ENCODE results near the gene TFDP2. TPM values are rescaled to one million over a fixed set of nuclear protein-coding genes. Genes with fewer than 3 reads are reported as not detected.

Gene TFDP2
- total RNA-seq, 1 experiment from 2014 or later: 76.0 TPM

DNA sequence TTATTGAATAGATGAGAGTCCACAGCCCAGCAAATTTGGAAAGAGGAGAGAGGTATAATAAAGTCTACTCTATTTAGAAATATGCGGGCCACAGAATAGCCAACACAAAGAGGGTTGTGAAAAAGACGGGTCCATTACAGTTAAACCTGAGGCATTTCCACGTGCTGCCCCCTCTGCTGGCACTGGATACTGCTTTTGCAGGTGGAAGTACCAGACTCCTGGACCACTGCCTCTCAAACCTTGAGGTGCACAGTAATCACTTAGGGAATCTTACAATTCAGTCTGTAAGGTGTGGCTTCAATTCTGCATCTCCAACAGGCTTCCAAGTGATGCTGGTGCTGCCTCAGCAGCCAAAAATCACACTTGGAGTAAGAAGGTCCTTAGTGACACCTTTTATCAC, 3.0 kb upstream of the TFDP2 start:
- no peak overlapping the region for H3K27ac Mint-ChIP-seq
- H2BK5ac ChIP-seq (ENCODE audit: insufficient read length, low read length): no peak overlapping the region
- H3K79me1 ChIP-seq (ENCODE audit: insufficient read depth, low read depth, low read length, poor library complexity, severe bottlenecking): no peaks in the 10 kb centered on the region
- no peak overlapping the region for H2BK15ac ChIP-seq (ENCODE audit: low read depth, low read length)
- no peaks in the 10 kb centered on the region for H3K9me3 ChIP-seq (ENCODE audit: control insufficient read depth, low read depth, low read length)
- DNase-seq: peak; percentile 39
- no peak overlapping the region for H2AK5ac ChIP-seq (ENCODE audit: insufficient read length, low read length)
- no peak overlapping the region for H2BK120ac ChIP-seq (ENCODE audit: low read depth, low read length, poor library complexity, severe bottlenecking)
- H4K8ac ChIP-seq (replicated peaks; ENCODE audit: insufficient read length, low read depth, low read length): no peak overlapping the region
- H3K9ac ChIP-seq (ENCODE audit: extremely low read depth, insufficient read length, low read length): no peak overlapping the region
- H3K27me3 Mint-ChIP-seq (ENCODE audit: low read depth): peaks cover 14% of the 10 kb centered on the region
- no peak overlapping the region for H4K91ac ChIP-seq (ENCODE audit: insufficient read length, low read depth, low read length)
- H4K5ac ChIP-seq (ENCODE audit: insufficient read length, low read depth, low read length): no peak overlapping the region
- no peaks in the 10 kb centered on the region for H3K36me3 Mint-ChIP-seq (ENCODE audit: insufficient read depth in 1 of 3, low read depth in 3 of 3)
- no peak overlapping the region for H3K23ac ChIP-seq (ENCODE audit: insufficient read length, low read depth, low read length)
- H3K4me2 ChIP-seq (ENCODE audit: insufficient read depth, insufficient read length, low read length): no peak overlapping the region
- no peaks in the 10 kb centered on the region for H3K79me2 ChIP-seq (ENCODE audit: insufficient read depth, low read length)
- no peak overlapping the region for H2BK20ac ChIP-seq (ENCODE audit: low read depth, low read length, poor library complexity, severe bottlenecking)
- no peaks in the 10 kb centered on the region for H4K20me1 ChIP-seq (ENCODE audit: control insufficient read depth, insufficient read depth, insufficient read length)
- no peak overlapping the region for H3K56ac ChIP-seq (ENCODE audit: insufficient read length, low read depth, low read length)
- WGBS (ENCODE audit: extremely low coverage, insufficient read length, low lambda C conversion rate): no CpG with 5 or more reads among the region's 3 CpGs
- peak; percentile 59 for TF ChIP-seq CTCF (conservative IDR thresholded peaks at IDR 0.05)
- H2AFZ ChIP-seq (ENCODE audit: low read length): no peak overlapping the region
- no peak overlapping the region for H3K27ac ChIP-seq (ENCODE audit: insufficient read length, low read depth, low read length)
- no peaks in the 10 kb centered on the region for H3K9me3 Mint-ChIP-seq
- H3K14ac ChIP-seq (ENCODE audit: insufficient read depth, low read length): no peak overlapping the region
- H3K18ac ChIP-seq (ENCODE audit: insufficient read length, low read depth, low read length): no peak overlapping the region
- no peak overlapping the region for H3K4ac ChIP-seq (ENCODE audit: low read depth, low read length)
- no peaks in the 10 kb centered on the region for H3K27me3 ChIP-seq (ENCODE audit: insufficient read depth, low read length)
- H3K4me1 ChIP-seq (ENCODE audit: insufficient read depth, low read length): no peaks in the 10 kb centered on the region
- peaks cover 13% of the 10 kb centered on the region in 2 experiments for H3K4me1 Mint-ChIP-seq
- peaks cover 12% of the 10 kb centered on the region for H3K23me2 ChIP-seq (ENCODE audit: insufficient read length, low read depth, low read length, poor library complexity, severe bottlenecking)
- no peak overlapping the region for H3T11ph ChIP-seq (ENCODE audit: low read length)
- H2BK12ac ChIP-seq (ENCODE audit: insufficient read length, low read depth, low read length): no peak overlapping the region
- H3K4me3 Mint-ChIP-seq: no peak overlapping the region
